ENCODE data around the gene C6.
"Not testable (repeated sequence)": the region's sequence is repeated elsewhere in the genome, so short reads cannot be mapped to it uniquely, and the experiment has no call there.

C6 gene

GRCh38 chr5:41196197-41196596 is 17.1 kb downstream of the C6 start:
- DNase-seq: no peak

- no peak for DNase-seq
Observed at GRCh38 chr5:41195228-41195627, 18.1 kb downstream of the C6 start.

- no peak for DNase-seq
Observed at GRCh38 chr5:41194339-41194738, 19.0 kb downstream of the C6 start.

GRCh38 chr5:41193456-41194205 is 19.7 kb downstream of the C6 start:
- no peak for DNase-seq

GRCh38 chr5:41191249-41191648 is 22.1 kb downstream of the C6 start:
- DNase-seq: no peak

- no peak for DNase-seq
Observed at GRCh38 chr5:41186143-41186542, 27.2 kb downstream of the C6 start.

- not testable (repeated sequence) for DNase-seq
Observed at GRCh38 chr5:41183331-41183730, 30.0 kb downstream of the C6 start.

- no peak for DNase-seq
Observed at GRCh38 chr5:41182666-41183065, 30.7 kb downstream of the C6 start.

GRCh38 chr5:41181691-41182564 is 31.4 kb downstream of the C6 start:
- peak; percentile 19 for DNase-seq

- peak; percentile 8 for DNase-seq
Observed at GRCh38 chr5:41176952-41177351, 36.4 kb downstream of the C6 start.

- DNase-seq: no peak
Observed at GRCh38 chr5:41172012-41172411, 41.3 kb downstream of the C6 start.

- no peak for DNase-seq
Observed at GRCh38 chr5:41161271-41161670, 52.1 kb downstream of the C6 start.

- no peak for DNase-seq
Observed at GRCh38 chr5:41157272-41157894, 55.9 kb downstream of the C6 start.

- DNase-seq: peak; percentile 7
Observed at GRCh38 chr5:41156739-41157138, 56.6 kb downstream of the C6 start.

- no peak for DNase-seq
Observed at GRCh38 chr5:41154491-41154890, 58.8 kb downstream of the C6 start.

- DNase-seq: no peak
Observed at GRCh38 chr5:41151564-41151963, 61.8 kb downstream of the C6 start.

GRCh38 chr5:41148448-41148847 is 64.9 kb downstream of the C6 start:
- DNase-seq: no peak

GRCh38 chr5:41145306-41145705 is 68.0 kb downstream of the C6 start:
- DNase-seq: no peak

GRCh38 chr5:41143131-41143901 is 70.0 kb downstream of the C6 start:
- no peak for DNase-seq

- DNase-seq: no peak
Observed at GRCh38 chr5:41127967-41128690, 85.2 kb downstream of the C6 start.

GRCh38 chr5:41122459-41122858 is 90.9 kb downstream of the C6 start:
- DNase-seq: peak; percentile 17

- no peak for DNase-seq
Observed at GRCh38 chr5:41120600-41120999, 92.7 kb downstream of the C6 start.
